ENCODE results near the gene PRSS33. TPM values are rescaled to one million over a fixed set of nuclear protein-coding genes. Genes with fewer than 3 reads are reported as not detected.

PRSS33 gene
- total RNA-seq, 1 experiment from 2014 or later, result not detected

GRCh38 chr16:2745961-2746360 lies 41.4 kb downstream of the PRSS33 start:
- intact Hi-C loops (cut with micrococcal nuclease; ENCODE audit: unreplicated experiment), result no loop called here
- Histone ChIP-seq H3K4me1 (ENCODE audit: insufficient read depth, low read length, poor library complexity, severe bottlenecking) (peaks cover 5% of the 10 kb centered on the region), H3K27me3 (replicated peaks; ENCODE audit: insufficient read depth, low read depth, low read length, poor library complexity) (no peaks in the 10 kb centered on the region), H3K9me3 (ENCODE audit: low read depth, low read length, poor library complexity, severe bottlenecking) (no peaks in the 10 kb centered on the region), H3K36me3 (ENCODE audit: insufficient read depth, low read length, poor library complexity, severe bottlenecking) (no peaks in the 10 kb centered on the region), H3K4me3 (ENCODE audit: low read depth, low read length, poor library complexity, severe bottlenecking) (no peak overlapping the region), H3K27ac (ENCODE audit: low read depth, low read length, poor library complexity, severe bottlenecking) (no peak overlapping the region)
- ChIA-PET CTCF (no interaction called here), POLR2A (ENCODE audit: low non-redundant PET) (no interaction called here)
- no TSS peak for BruUV-seq (replicated peaks)
- DNase-seq (ENCODE audit: low spot score), result no peak
- TF ChIP-seq, protein P1, sequence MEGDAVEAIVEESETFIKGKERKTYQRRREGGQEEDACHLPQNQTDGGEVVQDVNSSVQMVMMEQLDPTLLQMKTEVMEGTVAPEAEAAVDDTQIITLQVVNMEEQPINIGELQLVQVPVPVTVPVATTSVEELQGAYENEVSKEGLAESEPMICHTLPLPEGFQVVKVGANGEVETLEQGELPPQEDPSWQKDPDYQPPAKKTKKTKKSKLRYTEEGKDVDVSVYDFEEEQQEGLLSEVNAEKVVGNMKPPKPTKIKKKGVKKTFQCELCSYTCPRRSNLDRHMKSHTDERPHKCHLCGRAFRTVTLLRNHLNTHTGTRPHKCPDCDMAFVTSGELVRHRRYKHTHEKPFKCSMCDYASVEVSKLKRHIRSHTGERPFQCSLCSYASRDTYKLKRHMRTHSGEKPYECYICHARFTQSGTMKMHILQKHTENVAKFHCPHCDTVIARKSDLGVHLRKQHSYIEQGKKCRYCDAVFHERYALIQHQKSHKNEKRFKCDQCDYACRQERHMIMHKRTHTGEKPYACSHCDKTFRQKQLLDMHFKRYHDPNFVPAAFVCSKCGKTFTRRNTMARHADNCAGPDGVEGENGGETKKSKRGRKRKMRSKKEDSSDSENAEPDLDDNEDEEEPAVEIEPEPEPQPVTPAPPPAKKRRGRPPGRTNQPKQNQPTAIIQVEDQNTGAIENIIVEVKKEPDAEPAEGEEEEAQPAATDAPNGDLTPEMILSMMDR (conservative IDR thresholded peaks at IDR 0.05; ENCODE audit: low read depth, low read length), result no peak
- no peak for TF ChIP-seq EZH2 (IDR thresholded peaks at IDR 0.05; ENCODE audit: borderline replicate concordance, low read depth, low read length, poor library complexity, severe bottlenecking)

DNA sequence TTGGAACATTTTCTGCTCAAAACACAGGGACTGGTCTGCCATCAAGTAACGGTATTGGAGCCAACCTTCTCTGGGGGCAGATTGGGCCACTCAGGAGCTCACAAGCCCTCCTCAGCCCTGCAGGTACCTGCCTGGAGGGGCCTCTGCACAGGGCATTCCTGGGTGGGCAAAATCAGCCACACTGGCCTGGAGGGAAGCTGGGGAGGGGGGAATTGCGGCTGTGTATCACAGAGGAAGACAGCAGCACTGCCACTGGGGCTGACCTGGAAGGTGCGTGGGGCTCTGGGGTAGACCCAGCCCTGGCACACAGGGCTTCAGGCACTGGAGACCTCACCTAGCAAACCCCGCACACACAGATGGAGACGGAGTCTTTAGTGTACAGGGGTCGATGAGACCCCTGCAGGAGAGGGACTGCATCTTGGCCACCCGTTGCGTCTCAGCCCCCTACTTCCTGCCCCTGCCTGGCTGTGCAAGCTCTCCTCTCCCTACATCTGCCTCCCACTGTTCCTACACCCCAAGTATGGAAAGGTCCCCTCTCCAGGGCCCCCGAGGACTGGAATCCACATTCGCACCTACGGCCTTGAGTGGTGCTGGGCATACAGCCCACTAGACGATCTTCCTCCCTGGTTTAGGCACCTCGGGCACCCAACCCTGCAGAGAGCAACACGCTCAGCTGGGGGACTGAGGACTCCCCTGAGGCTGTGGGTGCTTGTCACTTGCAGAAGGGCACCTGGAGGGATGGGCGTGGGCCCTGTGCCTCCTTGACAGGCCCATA lies 42.1 kb downstream of the PRSS33 start:
- no peaks in the 10 kb centered on the region for H3K36me3 ChIP-seq (ENCODE audit: insufficient read depth, low read length, poor library complexity, severe bottlenecking)
- ChIA-PET POLR2A (ENCODE audit: low non-redundant PET) (no interaction called here), CTCF (no interaction called here)
- no TSS peak for BruUV-seq (replicated peaks)
- no peaks in the 10 kb centered on the region for H3K4me1 ChIP-seq (ENCODE audit: insufficient read depth, low read length, poor library complexity, severe bottlenecking)
- H3K9me3 ChIP-seq (ENCODE audit: low read depth, low read length, poor library complexity, severe bottlenecking), result no peaks in the 10 kb centered on the region
- DNase-seq (ENCODE audit: low spot score), result no peak
- no peak overlapping the region for H3K27ac ChIP-seq (ENCODE audit: low read depth, low read length, poor library complexity, severe bottlenecking)
- intact Hi-C loops (cut with micrococcal nuclease; ENCODE audit: unreplicated experiment), result no loop called here
- H3K4me3 ChIP-seq (ENCODE audit: low read depth, low read length, poor library complexity, severe bottlenecking), result no peak overlapping the region
- TF ChIP-seq EZH2 (IDR thresholded peaks at IDR 0.05; ENCODE audit: borderline replicate concordance, low read depth, low read length, poor library complexity, severe bottlenecking), result no peak
- TF ChIP-seq, protein P1 (conservative IDR thresholded peaks at IDR 0.05; ENCODE audit: low read depth, low read length), result no peak
- no peaks in the 10 kb centered on the region for H3K27me3 ChIP-seq (replicated peaks; ENCODE audit: insufficient read depth, low read depth, low read length, poor library complexity)

GRCh38 chr16:2744711-2745110 lies 42.6 kb downstream of the PRSS33 start:
- no peaks in the 10 kb centered on the region for H3K4me1 ChIP-seq (ENCODE audit: insufficient read depth, low read length, poor library complexity, severe bottlenecking)
- no TSS peak for BruUV-seq (replicated peaks)
- H3K27me3 ChIP-seq (replicated peaks; ENCODE audit: insufficient read depth, low read depth, low read length, poor library complexity), result no peaks in the 10 kb centered on the region
- H3K36me3 ChIP-seq (ENCODE audit: insufficient read depth, low read length, poor library complexity, severe bottlenecking), result no peaks in the 10 kb centered on the region
- POLR2A ChIA-PET (ENCODE audit: low non-redundant PET), result no interaction called here
- intact Hi-C loops (cut with micrococcal nuclease; ENCODE audit: unreplicated experiment), result no loop called here
- CTCF ChIA-PET, result no interaction called here
- H3K27ac ChIP-seq (ENCODE audit: low read depth, low read length, poor library complexity, severe bottlenecking), result no peak overlapping the region
- DNase-seq (ENCODE audit: low spot score), result no peak
- H3K9me3 ChIP-seq (ENCODE audit: low read depth, low read length, poor library complexity, severe bottlenecking), result no peaks in the 10 kb centered on the region
- H3K4me3 ChIP-seq (ENCODE audit: low read depth, low read length, poor library complexity, severe bottlenecking), result no peak overlapping the region
- TF ChIP-seq, protein P1 (conservative IDR thresholded peaks at IDR 0.05; ENCODE audit: low read depth, low read length), result no peak
- no peak for TF ChIP-seq EZH2 (IDR thresholded peaks at IDR 0.05; ENCODE audit: borderline replicate concordance, low read depth, low read length, poor library complexity, severe bottlenecking)
